GM23338 (cell line): ENCODE results near the gene CEP170B. TPM values are rescaled to one million over a fixed set of nuclear protein-coding genes. Genes with fewer than 3 reads are reported as not detected.

Source experiments
- ATAC-seq: fragments of 200-7000 bp; cut with Tn5 transposase; 3 replicates; pipeline ENCODE4 v1.9.1; 2020
- DNase-seq: peaks from one replicate; pipeline ENCODE4 v3.0.0-alpha.2; 2015; ENCODE audit warnings: low spot score
- H2AFZ ChIP-seq: fragments of 200-600 bp; sonication (generic); 2 replicates; pipeline ENCODE4 v1.8.0; 2016; ENCODE audit warnings: antibody characterized with exemption, mild to moderate bottlenecking, moderate library complexity
- H3F3A ChIP-seq: fragments of 200-600 bp; sonication (generic); replicated peaks from 2 replicates; pipeline ENCODE4 v1.8.0; 2017; ENCODE audit warnings: antibody characterized with exemption, mixed run types, low read depth
- H3K27ac ChIP-seq: fragments of 200-600 bp; sonication (generic); 2 replicates; pipeline ENCODE4 v1.6.1; 2016; ENCODE audit warnings: low read depth
- H3K27me3 ChIP-seq: fragments of 200-600 bp; sonication (generic); 2 replicates; pipeline ENCODE4 v1.8.0; 2016; ENCODE audit warnings: mild to moderate bottlenecking, mixed run types, moderate library complexity; ENCODE audit not compliant: insufficient read depth
- H3K36me3 ChIP-seq: fragments of 200-600 bp; sonication (generic); 2 replicates; pipeline ENCODE4 v1.8.0; 2016; ENCODE audit warnings: mild to moderate bottlenecking; ENCODE audit not compliant: insufficient read depth
- H3K4me1 ChIP-seq: fragments of 200-600 bp; sonication (generic); 2 replicates; pipeline ENCODE4 v1.8.0; 2016; ENCODE audit warnings: mild to moderate bottlenecking, moderate library complexity; ENCODE audit not compliant: insufficient read depth
- H3K4me2 ChIP-seq: fragments of 200-600 bp; sonication (generic); 2 replicates; pipeline ENCODE4 v1.7.1; 2017; ENCODE audit warnings: mixed run types
- H3K4me3 ChIP-seq: fragments of 200-600 bp; sonication (generic); 2 replicates; pipeline ENCODE4 v1.6.1; 2016; ENCODE audit warnings: mixed run types
- H3K79me2 ChIP-seq: fragments of 200-600 bp; sonication (generic); replicated peaks from 2 replicates; pipeline ENCODE4 v1.8.0; 2017; ENCODE audit warnings: mild to moderate bottlenecking; ENCODE audit not compliant: insufficient read depth
- H3K9me2 ChIP-seq: fragments of 200-600 bp; sonication (generic); 2 replicates; pipeline ENCODE4 v1.8.0; 2017; ENCODE audit not compliant: insufficient read depth
- H4K20me1 ChIP-seq: fragments of 200-600 bp; sonication (generic); replicated peaks from 2 replicates; pipeline ENCODE4 v1.8.0; 2017; ENCODE audit warnings: mild to moderate bottlenecking; ENCODE audit not compliant: insufficient read depth
- H3K27ac Mint-ChIP-seq: 2 replicates; pipeline ENCODE4 v1.8.0; 2020; ENCODE audit warnings: inconsistent platforms, mild to moderate bottlenecking, moderate library complexity, mixed read lengths
- H3K27me3 Mint-ChIP-seq: 3 replicates; pipeline ENCODE4 v1.8.0; 2022; ENCODE audit warnings: low read depth, mild to moderate bottlenecking, moderate library complexity, mixed read lengths, inconsistent platforms; ENCODE audit not compliant: insufficient read depth, poor library complexity
- H3K36me3 Mint-ChIP-seq: 3 replicates; pipeline ENCODE4 v1.8.0; 2021; ENCODE audit warnings: low read depth, mild to moderate bottlenecking, inconsistent platforms, moderate library complexity, mixed read lengths
- H3K4me1 Mint-ChIP-seq: 3 replicates; pipeline ENCODE4 v1.8.0; 2020; ENCODE audit warnings: mild to moderate bottlenecking, inconsistent platforms, mixed read lengths
- H3K4me3 Mint-ChIP-seq: 3 replicates; pipeline ENCODE4 v1.8.0; 2021; ENCODE audit warnings: moderate library complexity, mild to moderate bottlenecking, inconsistent platforms, mixed read lengths
- H3K9me3 Mint-ChIP-seq: 3 replicates; pipeline ENCODE4 v1.8.0; 2020; ENCODE audit warnings: moderate library complexity, mild to moderate bottlenecking, inconsistent platforms, mixed read lengths
- CREB1 ChIP-seq: fragments of 250-450 bp; sonication (Bioruptor Pico); IDR thresholded peaks from 2 replicates; pipeline ENCODE4 v1.5.0; 2020; ENCODE audit warnings: low read depth, mild to moderate bottlenecking, moderate library complexity
- EZH2 ChIP-seq: fragments of 200-600 bp; sonication (generic); IDR thresholded peaks from one replicate; pipeline ENCODE4 v1.8.0; 2017; ENCODE audit warnings: antibody characterized with exemption, mild to moderate bottlenecking, low read depth; ENCODE audit not compliant: unreplicated experiment
- EZH2phosphoT487 ChIP-seq: fragments of 200-600 bp; sonication (generic); IDR thresholded peaks from one replicate; pipeline ENCODE4 v1.8.1; 2018; ENCODE audit warnings: antibody characterized with exemption; ENCODE audit not compliant: unreplicated experiment
- JUNB ChIP-seq: IDR thresholded peaks from one replicate; pipeline ENCODE4 v1.6.1; 2016; ENCODE audit warnings: antibody characterized with exemption; ENCODE audit not compliant: unreplicated experiment
- NANOG ChIP-seq: IDR thresholded peaks from 2 replicates; pipeline ENCODE4 v1.6.1; 2016; ENCODE audit warnings: antibody characterized with exemption, borderline replicate concordance
- POLR2AphosphoS5 ChIP-seq: IDR thresholded peaks from 2 replicates; pipeline ENCODE4 v1.6.1; 2016; ENCODE audit warnings: antibody characterized with exemption, low read depth
- STAT1 ChIP-seq: IDR thresholded peaks from one replicate; pipeline ENCODE4 v1.6.1; 2016; ENCODE audit warnings: antibody characterized with exemption; ENCODE audit not compliant: unreplicated experiment
- ZNF114 ChIP-seq: fragments of 250-450 bp; sonication (Bioruptor Pico); IDR thresholded peaks from 2 replicates; pipeline ENCODE4 v1.5.0; 2020; ENCODE audit warnings: mild to moderate bottlenecking, moderate library complexity
- ZNF331 ChIP-seq: fragments of 250-450 bp; sonication (Bioruptor Pico); IDR thresholded peaks from 2 replicates; pipeline ENCODE4 v1.5.0; 2020; ENCODE audit warnings: low read depth, mild to moderate bottlenecking, moderate library complexity
- polyA plus RNA-seq: library from polyadenylated mRNA; unstranded; fragments of >200 nt; fragmentation: Nextera tagmentation; extraction: Ambion mirVana; gene quantifications from 2 replicates; pipeline ENCODE4 v1.2.1, GENCODE V29; 2016
- total RNA-seq: library from RNA; depleted of rRNA; stranded (reverse); fragments of >200 nt; shearing (Covaris generic); gene quantifications from 2 replicates; pipeline ENCODE4 v1.2.3, GENCODE V29; 2014
- TF ChIP-seq, protein P1 (sequence below): IDR thresholded peaks from one replicate; pipeline ENCODE4 v1.6.1; 2018; ENCODE audit warnings: antibody characterized with exemption; ENCODE audit not compliant: unreplicated experiment
- TF ChIP-seq, protein P2 (sequence below), 2 experiments: fragments of 200-600 bp in 1 of 2; sonication (generic) in 1 of 2; conservative IDR thresholded peaks; 2 replicates each; pipeline versions ENCODE4 v1.5.1 to v1.6.1; 2016 to 2017; ENCODE audit warnings: antibody characterized with exemption in 2 of 2, low read depth in 2 of 2, mild to moderate bottlenecking in 2 of 2, moderate library complexity in 1 of 2
- TF ChIP-seq, protein P3 (sequence below): IDR thresholded peaks from 2 replicates; pipeline ENCODE4 v1.6.1; 2016; ENCODE audit warnings: antibody characterized with exemption

The CEP170B gene
- total and polyA plus RNA-seq, 2 experiments from 2014 or later, result 4.6 to 37.1 TPM

GRCh38 chr14:104818714-104819161 lies 46.3 kb upstream of the CEP170B start:
- H3K9me3 Mint-ChIP-seq, result no peaks in the 10 kb centered on the region
- H3K4me2 ChIP-seq, result no peak overlapping the region
- no peak overlapping the region for H3K4me3 Mint-ChIP-seq
- peaks cover 6% of the 10 kb centered on the region for H3K36me3 Mint-ChIP-seq
- peaks cover 9% of the 10 kb centered on the region for H3K4me1 ChIP-seq
- peaks cover 2% of the 10 kb centered on the region; the same call in 1 of the 2 replicates for H3K9me2 ChIP-seq
- H3K27ac ChIP-seq, result no peak overlapping the region
- peaks cover 8% of the 10 kb centered on the region; the same call in 1 of the 2 replicates for H3K27me3 ChIP-seq
- H3K36me3 ChIP-seq, result no peaks in the 10 kb centered on the region; the same call in 1 of the 2 replicates
- TF ChIP-seq ZNF114 (CRISPR knock-in tag), result no peak
- no peak for TF ChIP-seq EZH2phosphoT487
- no peak for TF ChIP-seq POLR2AphosphoS5
- TF ChIP-seq, protein P1, sequence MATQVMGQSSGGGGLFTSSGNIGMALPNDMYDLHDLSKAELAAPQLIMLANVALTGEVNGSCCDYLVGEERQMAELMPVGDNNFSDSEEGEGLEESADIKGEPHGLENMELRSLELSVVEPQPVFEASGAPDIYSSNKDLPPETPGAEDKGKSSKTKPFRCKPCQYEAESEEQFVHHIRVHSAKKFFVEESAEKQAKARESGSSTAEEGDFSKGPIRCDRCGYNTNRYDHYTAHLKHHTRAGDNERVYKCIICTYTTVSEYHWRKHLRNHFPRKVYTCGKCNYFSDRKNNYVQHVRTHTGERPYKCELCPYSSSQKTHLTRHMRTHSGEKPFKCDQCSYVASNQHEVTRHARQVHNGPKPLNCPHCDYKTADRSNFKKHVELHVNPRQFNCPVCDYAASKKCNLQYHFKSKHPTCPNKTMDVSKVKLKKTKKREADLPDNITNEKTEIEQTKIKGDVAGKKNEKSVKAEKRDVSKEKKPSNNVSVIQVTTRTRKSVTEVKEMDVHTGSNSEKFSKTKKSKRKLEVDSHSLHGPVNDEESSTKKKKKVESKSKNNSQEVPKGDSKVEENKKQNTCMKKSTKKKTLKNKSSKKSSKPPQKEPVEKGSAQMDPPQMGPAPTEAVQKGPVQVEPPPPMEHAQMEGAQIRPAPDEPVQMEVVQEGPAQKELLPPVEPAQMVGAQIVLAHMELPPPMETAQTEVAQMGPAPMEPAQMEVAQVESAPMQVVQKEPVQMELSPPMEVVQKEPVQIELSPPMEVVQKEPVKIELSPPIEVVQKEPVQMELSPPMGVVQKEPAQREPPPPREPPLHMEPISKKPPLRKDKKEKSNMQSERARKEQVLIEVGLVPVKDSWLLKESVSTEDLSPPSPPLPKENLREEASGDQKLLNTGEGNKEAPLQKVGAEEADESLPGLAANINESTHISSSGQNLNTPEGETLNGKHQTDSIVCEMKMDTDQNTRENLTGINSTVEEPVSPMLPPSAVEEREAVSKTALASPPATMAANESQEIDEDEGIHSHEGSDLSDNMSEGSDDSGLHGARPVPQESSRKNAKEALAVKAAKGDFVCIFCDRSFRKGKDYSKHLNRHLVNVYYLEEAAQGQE, result no peak
- TF ChIP-seq EZH2, result no peak
- TF ChIP-seq, protein P2, sequence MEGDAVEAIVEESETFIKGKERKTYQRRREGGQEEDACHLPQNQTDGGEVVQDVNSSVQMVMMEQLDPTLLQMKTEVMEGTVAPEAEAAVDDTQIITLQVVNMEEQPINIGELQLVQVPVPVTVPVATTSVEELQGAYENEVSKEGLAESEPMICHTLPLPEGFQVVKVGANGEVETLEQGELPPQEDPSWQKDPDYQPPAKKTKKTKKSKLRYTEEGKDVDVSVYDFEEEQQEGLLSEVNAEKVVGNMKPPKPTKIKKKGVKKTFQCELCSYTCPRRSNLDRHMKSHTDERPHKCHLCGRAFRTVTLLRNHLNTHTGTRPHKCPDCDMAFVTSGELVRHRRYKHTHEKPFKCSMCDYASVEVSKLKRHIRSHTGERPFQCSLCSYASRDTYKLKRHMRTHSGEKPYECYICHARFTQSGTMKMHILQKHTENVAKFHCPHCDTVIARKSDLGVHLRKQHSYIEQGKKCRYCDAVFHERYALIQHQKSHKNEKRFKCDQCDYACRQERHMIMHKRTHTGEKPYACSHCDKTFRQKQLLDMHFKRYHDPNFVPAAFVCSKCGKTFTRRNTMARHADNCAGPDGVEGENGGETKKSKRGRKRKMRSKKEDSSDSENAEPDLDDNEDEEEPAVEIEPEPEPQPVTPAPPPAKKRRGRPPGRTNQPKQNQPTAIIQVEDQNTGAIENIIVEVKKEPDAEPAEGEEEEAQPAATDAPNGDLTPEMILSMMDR (conservative IDR thresholded peaks at IDR 0.05; ENCODE audit: low read depth in 2 of 2), result no peak
- TF ChIP-seq JUNB, result no peak
- TF ChIP-seq STAT1, result no peak
- TF ChIP-seq CREB1 (CRISPR knock-in tag), result no peak
- TF ChIP-seq NANOG, result no peak
- no peak for TF ChIP-seq ZNF331
- H2AFZ ChIP-seq, result no peak overlapping the region
- ATAC-seq (no peak), DNase-seq (no peak)
- 0 out of 2 replicates have a peak, but pooled peaks cover 1% of the 10 kb centered on the region for H3F3A ChIP-seq
- H4K20me1 ChIP-seq, result no peaks in the 10 kb centered on the region; the same call in 1 of the 2 replicates
- H3K4me1 Mint-ChIP-seq, result peaks cover 6% of the 10 kb centered on the region; the same call in 2 of the 3 replicates
- no peak overlapping the region for H3K4me3 ChIP-seq
- no peak overlapping the region for H3K27ac Mint-ChIP-seq
- 0 out of 2 replicates have a peak, but pooled peaks cover 4% of the 10 kb centered on the region for H3K79me2 ChIP-seq
- H3K27me3 Mint-ChIP-seq, result peaks cover 20% of the 10 kb centered on the region

GRCh38 chr14:104819361-104819781 lies 45.7 kb upstream of the CEP170B start:
- H3K27ac Mint-ChIP-seq, result no peak overlapping the region
- Histone ChIP-seq H3K36me3 (no peaks in the 10 kb centered on the region; the same call in 1 of the 2 replicates), H4K20me1 (no peaks in the 10 kb centered on the region; the same call in 1 of the 2 replicates), H3K4me1 (peaks cover 9% of the 10 kb centered on the region), H3F3A (no peaks in the 10 kb centered on the region), H3K79me2 (0 out of 2 replicates have a peak, but pooled peaks cover 4% of the 10 kb centered on the region), H2AFZ (no peak overlapping the region), H3K4me2 (no peak overlapping the region), H3K9me2 (peaks cover 8% of the 10 kb centered on the region), H3K4me3 (no peak overlapping the region), H3K27me3 (peaks cover 14% of the 10 kb centered on the region), H3K27ac (no peak overlapping the region)
- peaks cover 25% of the 10 kb centered on the region for H3K27me3 Mint-ChIP-seq
- no peak overlapping the region for H3K4me3 Mint-ChIP-seq
- H3K4me1 Mint-ChIP-seq, result peaks cover 6% of the 10 kb centered on the region; the same call in 2 of the 3 replicates
- peaks cover 7% of the 10 kb centered on the region for H3K36me3 Mint-ChIP-seq
- ATAC-seq, result no peak
- DNase-seq, result no peak
- H3K9me3 Mint-ChIP-seq, result peaks cover 5% of the 10 kb centered on the region; the same call in 2 of the 3 replicates
- TF ChIP-seq POLR2AphosphoS5 (no peak), EZH2 (no peak), ZNF331 (no peak), NANOG (no peak), JUNB (no peak)
- TF ChIP-seq, protein P3, sequence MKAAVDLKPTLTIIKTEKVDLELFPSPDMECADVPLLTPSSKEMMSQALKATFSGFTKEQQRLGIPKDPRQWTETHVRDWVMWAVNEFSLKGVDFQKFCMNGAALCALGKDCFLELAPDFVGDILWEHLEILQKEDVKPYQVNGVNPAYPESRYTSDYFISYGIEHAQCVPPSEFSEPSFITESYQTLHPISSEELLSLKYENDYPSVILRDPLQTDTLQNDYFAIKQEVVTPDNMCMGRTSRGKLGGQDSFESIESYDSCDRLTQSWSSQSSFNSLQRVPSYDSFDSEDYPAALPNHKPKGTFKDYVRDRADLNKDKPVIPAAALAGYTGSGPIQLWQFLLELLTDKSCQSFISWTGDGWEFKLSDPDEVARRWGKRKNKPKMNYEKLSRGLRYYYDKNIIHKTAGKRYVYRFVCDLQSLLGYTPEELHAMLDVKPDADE, result no peak
